B cell (primary cell): Measurements from ENCODE around the gene RRP1.

Experiments used
- CTCF ChIP-seq: fragments of 200-600 bp; IDR thresholded peaks from one replicate; pipeline ENCODE4 v1.8.0; 2022; ENCODE audit warnings: antibody characterized with exemption, mild to moderate bottlenecking
- EZH2 ChIP-seq: IDR thresholded peaks from 2 replicates; pipeline ENCODE4 v1.6.1; 2012; ENCODE audit warnings: borderline replicate concordance, low read depth, mild to moderate bottlenecking, moderate library complexity, low read length; ENCODE audit not compliant: insufficient read depth, poor library complexity, severe bottlenecking

- no peak for TF ChIP-seq CTCF
- no peak for TF ChIP-seq EZH2
Observed at GRCh38 chr21:43800566-43800965, 11.2 kb downstream of the RRP1 start.
